VCaP (cell line): ENCODE results near the gene FABP1.

Source experiments
- H3K27ac ChIP-seq: fragments of 450-650 bp; 2 replicates; pipeline ENCODE4 v1.5.1; 2017
- TF ChIP-seq, protein P1 (sequence below): fragments of 450-650 bp; conservative IDR thresholded peaks from 2 replicates; pipeline ENCODE4 v1.5.1; 2017; ENCODE audit warnings: mild to moderate bottlenecking, moderate library complexity

The FABP1 gene

DNA sequence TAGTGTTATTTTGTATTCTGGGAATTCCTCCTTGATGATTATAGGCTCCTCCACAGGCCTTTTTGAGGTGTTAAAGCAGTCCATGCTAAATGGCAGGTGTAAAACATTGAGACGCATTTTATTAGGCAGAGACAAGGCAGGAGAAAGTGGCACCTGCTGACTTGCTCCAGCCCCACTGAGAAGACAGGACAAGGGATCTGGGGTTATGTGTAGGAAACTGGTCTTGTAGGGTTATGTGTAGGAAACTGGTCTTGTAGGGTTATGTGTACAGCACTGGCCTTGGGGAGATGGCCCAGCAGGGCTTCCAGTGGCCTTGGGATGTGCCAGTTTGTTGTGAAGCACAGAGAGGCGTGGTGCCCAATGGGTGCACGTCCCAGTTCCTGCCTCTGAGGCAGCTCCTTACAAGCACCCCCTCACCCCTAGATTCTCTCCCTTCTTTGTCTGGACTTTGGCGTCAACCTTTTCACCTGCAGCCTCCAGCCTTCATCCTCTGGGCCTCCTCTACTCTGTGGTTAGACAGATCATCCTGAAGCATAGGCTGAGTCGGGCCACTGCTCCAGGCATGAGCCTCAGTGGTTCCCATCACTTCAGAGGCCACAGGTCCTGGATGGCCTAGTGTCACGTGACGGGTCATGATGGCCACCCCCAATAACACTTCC is 921 bp upstream of the FABP1 start:
- TF ChIP-seq, protein P1, sequence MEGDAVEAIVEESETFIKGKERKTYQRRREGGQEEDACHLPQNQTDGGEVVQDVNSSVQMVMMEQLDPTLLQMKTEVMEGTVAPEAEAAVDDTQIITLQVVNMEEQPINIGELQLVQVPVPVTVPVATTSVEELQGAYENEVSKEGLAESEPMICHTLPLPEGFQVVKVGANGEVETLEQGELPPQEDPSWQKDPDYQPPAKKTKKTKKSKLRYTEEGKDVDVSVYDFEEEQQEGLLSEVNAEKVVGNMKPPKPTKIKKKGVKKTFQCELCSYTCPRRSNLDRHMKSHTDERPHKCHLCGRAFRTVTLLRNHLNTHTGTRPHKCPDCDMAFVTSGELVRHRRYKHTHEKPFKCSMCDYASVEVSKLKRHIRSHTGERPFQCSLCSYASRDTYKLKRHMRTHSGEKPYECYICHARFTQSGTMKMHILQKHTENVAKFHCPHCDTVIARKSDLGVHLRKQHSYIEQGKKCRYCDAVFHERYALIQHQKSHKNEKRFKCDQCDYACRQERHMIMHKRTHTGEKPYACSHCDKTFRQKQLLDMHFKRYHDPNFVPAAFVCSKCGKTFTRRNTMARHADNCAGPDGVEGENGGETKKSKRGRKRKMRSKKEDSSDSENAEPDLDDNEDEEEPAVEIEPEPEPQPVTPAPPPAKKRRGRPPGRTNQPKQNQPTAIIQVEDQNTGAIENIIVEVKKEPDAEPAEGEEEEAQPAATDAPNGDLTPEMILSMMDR, result no peak
- no peak overlapping the region for H3K27ac ChIP-seq

DNA sequence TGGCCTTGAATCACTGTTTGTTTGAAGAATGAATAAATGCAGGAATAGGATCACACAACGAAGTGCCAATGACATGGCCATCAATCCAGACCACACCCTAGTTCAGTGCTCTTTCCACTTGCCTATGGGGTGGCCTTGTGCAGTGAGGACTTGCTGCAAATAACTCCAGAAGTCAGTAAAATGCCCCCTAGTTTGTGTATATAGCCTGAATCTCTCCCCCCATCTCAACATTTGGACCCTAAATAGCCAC is 299 bp downstream of the FABP1 start:
- no peak overlapping the region for H3K27ac ChIP-seq
- TF ChIP-seq, protein P1, result no peak

DNA sequence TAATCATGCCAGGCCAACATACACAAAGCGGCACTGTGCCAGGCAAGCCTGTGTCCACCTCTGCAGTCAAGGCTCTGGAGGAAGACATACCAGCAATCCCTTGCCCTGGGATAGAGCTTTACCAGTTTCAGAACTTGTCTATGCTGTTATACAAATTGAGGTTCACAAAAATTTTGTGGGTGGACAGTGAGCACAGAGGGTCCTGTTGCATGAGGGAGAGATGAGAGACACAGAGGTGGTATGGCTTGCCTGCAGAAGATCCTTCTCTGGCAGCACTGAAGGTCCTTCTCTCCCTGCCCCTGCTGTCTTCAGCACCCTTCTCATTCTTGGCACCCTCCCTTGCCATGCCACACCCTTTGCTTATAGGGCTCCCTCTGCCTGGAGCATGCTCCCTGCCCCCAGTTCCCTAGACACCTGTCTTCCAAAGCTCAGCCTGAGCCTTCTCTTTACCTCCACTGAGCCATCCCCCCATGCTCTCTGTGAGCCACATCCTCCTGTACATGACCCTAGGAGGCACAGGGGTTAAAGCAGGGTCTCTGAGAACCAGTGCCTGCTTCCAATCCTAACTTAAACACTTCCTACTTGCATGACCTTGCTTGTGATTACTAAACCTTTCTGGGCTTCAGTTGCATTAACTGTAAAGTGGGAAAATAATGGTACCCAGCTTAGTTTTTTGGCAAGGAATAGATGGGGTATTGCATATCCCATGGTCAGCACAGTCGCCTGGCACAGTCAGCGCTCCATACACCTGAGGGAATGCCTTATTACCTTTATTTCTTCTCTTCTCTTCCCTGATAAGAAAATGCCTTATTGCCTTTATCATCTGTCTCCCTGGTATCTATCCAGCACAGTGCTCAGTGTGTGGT is 857 bp downstream of the FABP1 start:
- TF ChIP-seq, protein P1, result no peak
- H3K27ac ChIP-seq, result no peak overlapping the region

DNA sequence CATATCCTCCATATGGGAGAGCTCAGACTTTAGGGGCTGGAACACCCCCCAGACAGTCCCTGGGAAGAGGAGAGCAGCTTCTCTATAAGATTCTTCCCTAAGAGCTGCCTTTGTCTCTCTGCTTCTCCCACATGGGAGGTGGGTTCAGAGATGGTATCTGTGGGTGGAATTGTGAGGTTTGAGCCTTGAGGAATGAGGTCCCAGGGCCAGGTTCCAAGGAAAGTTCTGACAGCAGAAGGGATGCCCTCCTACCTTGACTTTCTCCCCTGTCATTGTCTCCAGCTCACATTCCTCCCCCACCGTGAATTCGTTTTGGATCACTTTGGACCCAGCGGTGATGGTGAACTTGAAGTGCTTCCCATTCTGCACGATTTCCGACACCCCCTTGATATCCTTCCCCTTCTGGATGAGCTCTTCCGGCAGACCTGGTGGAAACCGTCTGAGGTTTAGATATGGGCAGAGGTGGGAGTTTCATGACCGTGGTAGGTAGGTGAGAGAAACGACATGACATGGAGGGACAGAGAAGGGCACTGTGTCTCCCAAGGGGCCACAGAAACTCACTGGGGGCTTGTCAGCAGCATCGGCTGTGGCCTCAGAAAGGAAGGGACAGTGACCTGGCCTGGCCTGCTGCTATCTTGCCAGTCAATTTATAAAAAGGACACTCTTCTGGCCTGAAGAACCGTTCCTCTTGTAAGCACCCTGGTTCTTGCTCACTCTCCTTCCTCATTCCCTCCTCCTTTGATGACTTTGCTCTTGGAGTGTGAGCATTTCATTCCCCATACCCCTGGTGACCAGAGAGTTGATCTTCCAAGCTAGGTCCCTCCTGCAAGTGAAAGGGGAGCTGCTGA is 1.7 kb downstream of the FABP1 start:
- TF ChIP-seq, protein P1, result no peak
- no peak overlapping the region for H3K27ac ChIP-seq

DNA sequence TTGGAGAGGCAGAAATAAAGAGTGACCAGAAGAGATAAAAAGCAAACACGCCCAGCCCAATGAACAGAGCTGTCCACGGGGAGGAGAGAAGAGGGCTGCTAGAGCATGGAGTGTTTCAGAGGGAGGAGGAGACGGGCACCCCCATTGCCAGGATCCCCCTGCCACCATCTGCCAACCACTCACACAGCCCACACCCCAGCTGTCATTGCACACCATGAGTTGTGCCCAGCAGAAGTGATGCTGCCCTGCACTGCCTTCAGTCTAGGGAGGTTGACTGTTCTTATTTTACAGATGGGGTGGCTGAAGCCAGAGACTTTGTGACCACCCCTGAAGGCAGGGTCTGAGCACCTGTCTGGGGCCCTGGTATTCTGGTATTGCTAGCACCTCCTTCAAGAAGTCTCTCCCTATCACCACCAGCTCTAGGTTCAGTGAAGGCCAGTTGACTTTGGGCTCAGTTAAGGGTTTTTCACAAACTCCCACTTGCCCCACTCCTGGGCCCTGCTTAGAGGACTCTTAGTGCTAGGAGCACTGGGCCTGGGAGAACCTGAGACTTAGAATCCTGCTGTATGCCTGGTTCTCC is 2.4 kb downstream of the FABP1 start:
- H3K27ac ChIP-seq, result no peak overlapping the region
- TF ChIP-seq, protein P1, result no peak

DNA sequence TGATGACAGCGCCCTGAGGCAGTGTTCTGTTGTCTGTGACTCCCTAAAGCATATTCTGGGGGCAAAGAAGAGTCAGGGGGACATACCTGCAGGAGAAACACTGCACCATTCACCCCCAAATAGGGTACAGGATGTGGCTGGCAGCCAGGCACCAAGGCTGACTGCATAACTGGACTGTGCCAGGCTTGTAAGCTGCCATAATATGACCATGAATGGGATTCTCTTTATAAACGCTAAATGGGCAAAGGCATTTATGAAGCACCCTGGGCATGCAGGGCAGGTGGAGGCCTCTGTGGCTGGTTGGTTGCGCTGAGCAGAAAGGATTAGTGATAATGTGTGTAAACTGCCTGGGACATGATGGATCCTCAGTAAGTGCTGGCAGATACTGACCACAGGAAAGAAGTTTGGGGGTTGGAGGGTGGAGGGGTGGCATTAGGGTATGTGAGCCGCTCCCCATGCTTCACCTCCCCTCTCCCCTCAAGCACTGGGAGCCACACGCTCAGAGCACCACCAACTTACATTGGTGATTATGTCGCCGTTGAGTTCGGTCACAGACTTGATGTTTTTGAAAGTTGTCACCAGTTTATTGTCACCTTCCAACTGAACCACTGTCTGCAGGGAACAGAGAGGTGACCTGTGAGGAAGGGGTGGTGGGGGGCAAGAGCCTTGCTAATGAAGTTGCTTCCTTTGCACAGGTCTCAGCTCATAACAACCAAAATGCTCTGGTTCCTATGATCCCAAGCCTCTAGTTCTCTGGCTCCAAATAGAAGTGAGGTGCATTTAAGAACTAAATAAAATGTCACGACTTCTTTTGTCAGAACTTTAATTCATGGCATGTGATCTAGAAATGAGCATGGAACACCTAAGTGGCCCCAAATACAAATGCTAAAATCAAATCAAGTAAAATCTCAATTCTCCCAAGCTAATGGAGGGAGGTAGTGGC is 3.6 kb downstream of the FABP1 start:
- TF ChIP-seq, protein P1, result no peak
- H3K27ac ChIP-seq, result no peak overlapping the region
